ENCODE results near the gene CLDN4. TPM values are rescaled to one million over a fixed set of nuclear protein-coding genes. Genes with fewer than 3 reads are reported as not detected.
"Not testable (repeated sequence)": the region's sequence is repeated elsewhere in the genome, so short reads cannot be mapped to it uniquely, and the experiment has no call there.

Gene CLDN4
- total and polyA plus RNA-seq, 2 donors (not counting 3 experiments of a cell fraction or from before 2014, with no cell fraction given), result 0.13 to 0.15 TPM

DNA sequence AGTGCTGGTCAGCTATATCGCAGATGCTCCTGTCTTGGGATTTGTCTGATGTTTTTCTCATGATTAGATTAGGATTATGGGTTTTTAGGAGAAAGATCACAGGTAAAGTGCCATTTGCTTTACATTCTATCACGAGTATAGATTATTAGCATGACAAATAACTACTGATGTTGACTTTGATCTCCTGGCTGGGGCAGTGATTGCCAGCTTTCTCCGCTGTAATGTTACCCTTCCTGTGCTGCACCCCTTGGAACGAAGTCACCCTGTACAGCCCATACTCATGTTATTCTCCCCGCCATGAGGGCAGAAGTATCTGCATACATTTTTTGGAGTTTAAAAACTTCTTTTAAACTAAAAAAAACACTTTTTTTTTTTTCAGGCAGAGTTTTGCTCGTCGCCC, 10.8 kb upstream of the CLDN4 start:
- Histone ChIP-seq H3K79me2 (ENCODE audit: control insufficient read depth, insufficient read depth, low read length) (no peaks in the 10 kb centered on the region), H3K27ac (ENCODE audit: insufficient read depth, low read depth, low read length) (no peak overlapping the region)

DNA sequence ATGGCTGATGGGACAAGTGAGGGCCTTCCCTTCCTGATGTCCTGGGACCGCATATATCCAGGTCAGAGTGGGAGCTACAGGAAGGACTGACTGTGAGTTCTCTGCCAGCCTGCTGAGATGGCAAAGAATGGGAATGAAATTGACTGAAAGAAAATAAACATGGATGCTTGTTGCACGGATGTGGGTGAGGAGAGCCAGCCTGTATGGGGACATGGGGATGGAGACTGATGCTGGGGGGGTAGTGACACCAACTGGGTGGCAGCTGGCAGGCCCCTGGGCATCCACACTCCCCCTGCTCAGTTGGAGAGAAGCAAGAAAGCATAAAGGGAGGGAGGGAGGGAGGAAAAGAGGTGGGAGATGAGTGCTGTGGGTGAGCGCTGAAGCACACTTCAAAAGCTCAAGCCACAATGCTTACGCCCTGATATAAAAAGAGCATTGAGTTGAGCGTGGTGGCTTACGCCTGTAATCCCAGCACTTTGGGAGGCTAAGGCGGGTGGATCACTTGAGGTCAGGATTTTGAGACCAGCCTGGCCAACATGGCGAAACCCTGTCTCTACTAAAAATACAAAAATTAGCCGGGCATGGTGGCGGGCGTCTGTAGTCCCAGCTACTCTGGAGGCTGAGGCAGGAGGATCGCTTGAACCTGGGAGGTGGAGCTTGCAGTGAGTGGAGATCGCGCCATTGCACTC, 9.1 kb upstream of the CLDN4 start:
- H3K4me2 ChIP-seq (ENCODE audit: insufficient read depth, low read length); BruUV-seq (replicated peaks); H2AFZ ChIP-seq (ENCODE audit: low read depth, low read length); H3K9ac ChIP-seq (replicated peaks; ENCODE audit: extremely low read depth, insufficient read depth, low read length); H3K27me3 ChIP-seq (ENCODE audit: control insufficient read depth in 2 of 2, insufficient read depth in 2 of 2, low read length in 2 of 2); H3K4me1 ChIP-seq (ENCODE audit: control insufficient read depth, extremely low read depth, insufficient read depth, low read length); intact Hi-C loops (cut with micrococcal nuclease); POLR2A ChIA-PET; H3K27ac ChIP-seq (ENCODE audit: insufficient read depth, low read depth, low read length); DNase-seq (ENCODE audit: low read depth, low spot score); H3K36me3 ChIP-seq (ENCODE audit: control insufficient read depth in 2 of 2, extremely low read depth in 1 of 2, insufficient read depth in 2 of 2, low read length in 2 of 2); FAIRE-seq; H3K9me3 ChIP-seq (replicated peaks; ENCODE audit: control insufficient read depth, insufficient read depth, low read length); H3K9me1 ChIP-seq (replicated peaks; ENCODE audit: control insufficient read depth, extremely low read depth, insufficient read depth, low read length); H3K4me3 ChIP-seq (replicated peaks in 1 of 3; ENCODE audit: insufficient read depth in 1 of 3, low read depth in 1 of 3, low read length in 3 of 3); dilution Hi-C loops (cut with MboI; ENCODE audit: extremely low pct_ligation_motif_present, low sequenced_read_pairs); H4K20me1 ChIP-seq (replicated peaks; ENCODE audit: control insufficient read depth, extremely low read depth, insufficient read depth, low read length); H3K79me2 ChIP-seq (ENCODE audit: control insufficient read depth, insufficient read depth, low read length): not testable (repeated sequence)
- CTCF ChIA-PET, result interaction anchor here (1.1 to 1.8 kb wide), 2 partner anchors 25 to 33 kb away, joined by 3 to 9 read pairs; no protein-coding TSS in a partner anchor

More for the DNA sequence above, 10.8 kb upstream of the CLDN4 start:
- BruUV-seq (replicated peaks), result no TSS peak
- ChIA-PET CTCF (interaction anchor here (0.8 to 1.3 kb wide), 2 partner anchors 20 to 36 kb away, joined by 3 read pairs; no protein-coding TSS in a partner anchor), POLR2A (interaction anchor here (0.6 kb wide), 1 partner anchor 116 kb away, joined by 3 read pairs; no protein-coding TSS in a partner anchor)
- no peaks in the 10 kb centered on the region for H3K4me1 ChIP-seq (ENCODE audit: control insufficient read depth, extremely low read depth, insufficient read depth, low read length)
- H2AFZ ChIP-seq (ENCODE audit: low read depth, low read length), result no peak overlapping the region
- H3K4me2 ChIP-seq (ENCODE audit: insufficient read depth, low read length), result no peak overlapping the region
- H3K9ac ChIP-seq (replicated peaks; ENCODE audit: extremely low read depth, insufficient read depth, low read length), result no peak overlapping the region
- H4K20me1 ChIP-seq (replicated peaks; ENCODE audit: control insufficient read depth, extremely low read depth, insufficient read depth, low read length), result no peaks in the 10 kb centered on the region
- H3K9me1 ChIP-seq (replicated peaks; ENCODE audit: control insufficient read depth, extremely low read depth, insufficient read depth, low read length), result no peaks in the 10 kb centered on the region
- no peak overlapping the region for H3K4me3 ChIP-seq (replicated peaks in 1 of 3; ENCODE audit: insufficient read depth in 1 of 3, low read depth in 1 of 3, low read length in 3 of 3)
- FAIRE-seq (no peak), DNase-seq (ENCODE audit: low read depth, low spot score) (no peak)
- no peaks in the 10 kb centered on the region for H3K36me3 ChIP-seq (ENCODE audit: control insufficient read depth in 2 of 2, extremely low read depth in 1 of 2, insufficient read depth in 2 of 2, low read length in 2 of 2)
- H3K27me3 ChIP-seq (ENCODE audit: control insufficient read depth in 2 of 2, insufficient read depth in 2 of 2, low read length in 2 of 2), result no peaks in the 10 kb centered on the region
- intact Hi-C loops (cut with micrococcal nuclease) (no loop called here), dilution Hi-C loops (cut with MboI; ENCODE audit: extremely low pct_ligation_motif_present, low sequenced_read_pairs) (no loop called here)
- no peak for TF ChIP-seq CTCF (IDR thresholded peaks at IDR 0.05; ENCODE audit: extremely low read depth in 1 of 2, insufficient read depth in 1 of 2, low read depth in 1 of 2, low read length in 2 of 2)
- no peak for TF ChIP-seq EZH2 (IDR thresholded peaks at IDR 0.05; ENCODE audit: borderline replicate concordance, low read depth, low read length, severe bottlenecking)
- no peak for TF ChIP-seq JUN (IDR thresholded peaks at IDR 0.05; ENCODE audit: borderline replicate concordance, insufficient read depth, insufficient read length, low read depth)
- TF ChIP-seq MYC (IDR thresholded peaks at IDR 0.05; ENCODE audit: low read depth, low read length), result no peak
- no peak for TF ChIP-seq FOS (IDR thresholded peaks at IDR 0.05; ENCODE audit: borderline replicate concordance, insufficient read depth, low read length)
- no peaks in the 10 kb centered on the region for H3K9me3 ChIP-seq (replicated peaks; ENCODE audit: control insufficient read depth, insufficient read depth, low read length)
